ENCODE data around the gene CD52.

The CD52 gene

GRCh38 chr1:26335774-26336476 lies 18.2 kb downstream of the CD52 start:
- DNase-seq: no peak

GRCh38 chr1:26336477-26337205 lies 18.9 kb downstream of the CD52 start:
- no peak for DNase-seq

GRCh38 chr1:26337206-26337535 lies 19.4 kb downstream of the CD52 start:
- no peak for DNase-seq

- no peak for DNase-seq
Measured at GRCh38 chr1:26337625-26338024, 19.9 kb downstream of the CD52 start.

GRCh38 chr1:26338670-26339069 lies 20.9 kb downstream of the CD52 start:
- DNase-seq: no peak

GRCh38 chr1:26340047-26340481 lies 22.3 kb downstream of the CD52 start:
- no peak for DNase-seq

- DNase-seq: no peak
Measured at GRCh38 chr1:26344147-26344920, 26.6 kb downstream of the CD52 start.

GRCh38 chr1:26345718-26346117 lies 28.0 kb downstream of the CD52 start:
- no peak for DNase-seq

- DNase-seq: no peak
Measured at GRCh38 chr1:26346274-26347033, 28.7 kb downstream of the CD52 start.

GRCh38 chr1:26349188-26349876 lies 31.6 kb downstream of the CD52 start:
- no peak for DNase-seq

- no peak for DNase-seq
Measured at GRCh38 chr1:26349877-26350244, 32.1 kb downstream of the CD52 start.

- DNase-seq: no peak
Measured at GRCh38 chr1:26350343-26350700, 32.6 kb downstream of the CD52 start.

- DNase-seq: no peak
Measured at GRCh38 chr1:26350701-26351589, 33.2 kb downstream of the CD52 start.

GRCh38 chr1:26351590-26352337 lies 34.0 kb downstream of the CD52 start:
- no peak for DNase-seq

- DNase-seq: no peak
Measured at GRCh38 chr1:26352338-26352679, 34.6 kb downstream of the CD52 start.

- DNase-seq: no peak
Measured at GRCh38 chr1:26353210-26353859, 35.6 kb downstream of the CD52 start.

- no peak for DNase-seq
Measured at GRCh38 chr1:26353976-26354820, 36.4 kb downstream of the CD52 start, which contains the start of gene CRYBG2. Gene CRYBG2, minus strand, starts transcription at chr1:26354130. Its CDS starts 7,473 bp downstream, at chr1:26346657.

- no peak for DNase-seq
Measured at GRCh38 chr1:26354972-26355371, 37.2 kb downstream of the CD52 start.

GRCh38 chr1:26356106-26356505 lies 38.3 kb downstream of the CD52 start:
- no peak for DNase-seq
